ENCODE data around the gene TRUB2. TPM values are rescaled to one million over a fixed set of nuclear protein-coding genes. Genes with fewer than 3 reads are reported as not detected.
A peak's percentile ranks its signal among the peaks of the same experiment; 100 is the strongest.

Gene TRUB2
- total RNA-seq, 4 donors from 2014 or later, result 13.2 to 15.6 (median 15.3) TPM

- H3K4me1 ChIP-seq, result peaks cover 16 to 55% (median 43%) of the 10 kb centered on the region in 3 donors
- no peak for DNase-seq
- intact Hi-C loops (cut with DNase I), result loop anchor here (10.0 kb wide), 1 partner anchor 46 kb away; no protein-coding TSS in a partner anchor
- TF ChIP-seq CTCF (IDR thresholded peaks at IDR 0.05) (no peak), POLR2A (IDR thresholded peaks at IDR 0.05) (no peak)
- no peak overlapping the region for H3K4me3 ChIP-seq
- 88 to 91% methylated on average over 8 to 9 of the region's 9 CpGs for whole genome bisulfite sequencing, 2 donors
- H3K27ac ChIP-seq, result peak overlapping the region in 3 of 4 donors; percentile 91 to 95 (median 95)
- no peaks in the 10 kb centered on the region for H3K9me3 ChIP-seq
- H3K27me3 ChIP-seq, result no peaks in the 10 kb centered on the region
- H3K36me3 ChIP-seq, result peaks cover 0 to 14% (median 0%) of the 10 kb centered on the region in 3 donors
These were observed 46.9 kb upstream of the TRUB2 start for GRCh38 chr9:128369024-128369706.

- H3K27ac ChIP-seq, result peak overlapping the region in 3 of 4 donors; percentile 62 to 79 (median 75)
- TF ChIP-seq CTCF (IDR thresholded peaks at IDR 0.05) (no peak), POLR2A (IDR thresholded peaks at IDR 0.05) (no peak)
- H3K4me1 ChIP-seq, result peaks cover 20 to 49% (median 38%) of the 10 kb centered on the region in 3 donors
- no peaks in the 10 kb centered on the region for H3K27me3 ChIP-seq
- DNase-seq, result no peak
- intact Hi-C loops (cut with DNase I), result loop anchor here (10.0 kb wide), 1 partner anchor 49 kb away; no protein-coding TSS in a partner anchor
- peaks cover 0 to 5% (median 0%) of the 10 kb centered on the region in 3 donors for H3K36me3 ChIP-seq
- 68% methylated on average over 2 to 4 of the region's 4 CpGs for WGBS, 2 donors
- H3K4me3 ChIP-seq, result peak overlapping the region in 1 of 4 donors; percentile 47
- H3K9me3 ChIP-seq, result no peaks in the 10 kb centered on the region
These were observed 43.3 kb upstream of the TRUB2 start for GRCh38 chr9:128365525-128365924.

- intact Hi-C loops (cut with DNase I), result loop anchor here (10.0 kb wide), 1 partner anchor 52 kb away; no protein-coding TSS in a partner anchor
- H3K27ac ChIP-seq, result peak overlapping the region in 3 of 4 donors; percentile 55 to 70 (median 63)
- WGBS, 2 donors, result 77 to 88% methylated on average over 2 to 3 of the region's 3 CpGs
These were observed 40.5 kb upstream of the TRUB2 start for GRCh38 chr9:128362774-128363173.

GRCh38 chr9:128361986-128362646 lies 39.9 kb upstream of the TRUB2 start:
- WGBS, 2 donors, result 3 to 6% methylated on average over 4 to 6 of the region's 20 CpGs
- peaks cover 15 to 37% (median 26%) of the 10 kb centered on the region in 3 donors for H3K4me1 ChIP-seq

More at GRCh38 chr9:128362774-128363173, 40.5 kb upstream of the TRUB2 start:
- Histone ChIP-seq H3K9me3 (no peaks in the 10 kb centered on the region), H3K27me3 (no peaks in the 10 kb centered on the region), H3K4me1 (peaks cover 15 to 37% (median 26%) of the 10 kb centered on the region in 3 donors), H3K36me3 (peaks cover 0 to 30% (median 0%) of the 10 kb centered on the region in 3 donors), H3K4me3 (no peak overlapping the region)
- TF ChIP-seq CTCF (IDR thresholded peaks at IDR 0.05), result no peak
- TF ChIP-seq POLR2A (IDR thresholded peaks at IDR 0.05), result no peak
- DNase-seq, result no peak

More at GRCh38 chr9:128361986-128362646, 39.9 kb upstream of the TRUB2 start:
- Histone ChIP-seq H3K9me3 (no peaks in the 10 kb centered on the region), H3K27me3 (no peaks in the 10 kb centered on the region), H3K27ac (peak overlapping the region; percentile 32 to 70 (median 59)), H3K36me3 (peaks cover 0 to 37% (median 0%) of the 10 kb centered on the region in 3 donors), H3K4me3 (peak overlapping the region; percentile 24 to 67 (median 49))
- TF ChIP-seq CTCF (IDR thresholded peaks at IDR 0.05) (peak; percentile 80 to 91 (median 84)), POLR2A (IDR thresholded peaks at IDR 0.05) (no peak)
- intact Hi-C loops (cut with DNase I), result loop anchor here (10.0 kb wide), 1 partner anchor 53 kb away; no protein-coding TSS in a partner anchor
- DNase-seq, result no peak
